Ecto neural progenitor cell (in vitro differentiated cells): ENCODE data around the gene SUN5.
"Not testable (repeated sequence)": the region's sequence is repeated elsewhere in the genome, so short reads cannot be mapped to it uniquely, and the experiment has no call there.

ENCODE experiments used
- DNase-seq: peaks from one replicate; pipeline ENCODE4 v3.0.0-alpha.2; 2018; ENCODE audit warnings: low spot score

Gene SUN5

DNA sequence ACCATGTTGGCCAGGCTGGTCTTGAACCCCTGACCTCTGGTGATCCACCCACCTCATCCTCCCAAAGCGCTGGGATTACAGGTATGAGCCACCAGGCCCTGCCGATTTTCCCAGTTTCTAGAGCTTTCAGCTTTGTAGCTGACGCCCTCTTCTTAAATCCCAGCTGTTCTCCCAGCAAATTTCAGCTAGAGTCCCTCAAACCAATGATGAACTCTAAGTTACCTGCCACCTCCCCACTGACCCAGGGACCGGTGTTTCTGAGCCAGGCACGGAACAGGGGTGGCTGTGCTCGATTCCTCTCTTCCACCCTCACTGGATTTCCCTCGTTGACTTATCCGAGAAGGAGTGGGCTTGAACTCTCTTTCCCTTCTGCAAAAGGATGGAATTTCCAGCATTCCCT lies 39.1 kb downstream of the SUN5 start:
- no peak for DNase-seq

DNA sequence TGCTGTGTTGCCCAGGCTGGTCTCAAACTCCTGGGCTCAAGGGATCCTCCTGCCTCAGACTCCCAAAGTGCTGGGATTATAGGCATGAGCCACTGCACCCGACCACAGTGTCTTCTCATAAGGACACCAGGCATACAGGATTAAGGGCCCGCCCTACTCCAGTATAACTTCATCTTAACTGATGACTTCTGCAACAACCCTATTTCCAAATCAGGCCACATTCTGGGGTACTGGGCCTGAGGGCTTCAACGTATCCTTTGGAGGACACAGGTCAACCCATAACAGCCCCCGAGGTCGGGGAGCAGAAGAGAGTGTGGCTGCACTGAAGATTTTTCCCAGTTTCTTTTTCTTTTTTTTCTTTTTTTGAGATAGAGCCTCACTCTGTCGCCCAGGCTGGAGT lies 39.7 kb downstream of the SUN5 start:
- no peak for DNase-seq

GRCh38 chr20:32963176-32963575 lies 41.1 kb downstream of the SUN5 start:
- DNase-seq, result no peak

GRCh38 chr20:32962646-32963045 lies 41.6 kb downstream of the SUN5 start:
- DNase-seq, result not testable (repeated sequence)

GRCh38 chr20:32962053-32962452 lies 42.2 kb downstream of the SUN5 start:
- peak; percentile 39 for DNase-seq

GRCh38 chr20:32960849-32961731 lies 43.1 kb downstream of the SUN5 start:
- peak; percentile 35 for DNase-seq

GRCh38 chr20:32960222-32960518 lies 44.1 kb downstream of the SUN5 start:
- no peak for DNase-seq

DNA sequence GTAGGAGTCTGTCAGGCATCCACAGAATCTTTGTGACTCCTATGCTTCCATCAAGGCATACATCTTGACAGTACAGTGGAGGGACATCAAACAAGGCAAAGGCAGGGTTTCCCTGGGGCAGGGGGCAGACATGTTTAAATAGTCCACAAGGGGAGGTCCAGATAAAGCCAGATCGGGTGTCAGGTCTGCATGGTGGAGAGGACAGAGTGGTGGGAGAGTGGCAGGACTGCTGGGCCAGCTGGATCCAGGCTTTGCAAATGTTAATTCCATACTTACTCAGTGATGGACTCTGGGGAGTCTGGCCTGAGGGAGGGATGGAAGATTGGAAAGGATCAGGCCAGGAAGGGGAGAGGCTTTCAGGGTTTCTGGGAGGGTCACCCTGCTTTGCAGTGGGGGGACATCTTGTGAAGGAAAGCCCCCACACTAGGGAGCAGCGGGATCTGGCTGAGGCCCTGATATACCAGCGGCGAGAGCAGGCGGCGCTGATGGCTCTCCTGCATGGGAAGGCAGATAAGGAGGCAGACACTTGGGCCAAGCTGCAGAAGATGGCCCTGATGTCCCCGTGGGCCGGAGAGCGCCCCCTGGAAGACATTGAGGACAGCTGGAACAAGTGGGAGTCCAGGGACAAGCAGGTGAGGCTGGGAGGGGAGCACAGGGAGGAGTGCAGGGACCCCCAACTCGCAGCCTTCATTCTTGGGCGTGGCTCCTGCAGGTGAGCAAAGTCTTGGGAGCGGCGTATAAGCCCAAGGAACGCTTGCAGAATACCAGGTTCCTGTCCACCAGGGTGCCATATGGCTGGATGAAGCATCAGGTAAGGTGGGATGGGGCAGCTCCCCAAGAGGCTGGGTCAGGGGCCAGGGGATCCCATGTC lies 44.6 kb downstream of the SUN5 start:
- no peak for DNase-seq

- DNase-seq, result no peak
These were observed 45.7 kb downstream of the SUN5 start for GRCh38 chr20:32958574-32958973.

DNA sequence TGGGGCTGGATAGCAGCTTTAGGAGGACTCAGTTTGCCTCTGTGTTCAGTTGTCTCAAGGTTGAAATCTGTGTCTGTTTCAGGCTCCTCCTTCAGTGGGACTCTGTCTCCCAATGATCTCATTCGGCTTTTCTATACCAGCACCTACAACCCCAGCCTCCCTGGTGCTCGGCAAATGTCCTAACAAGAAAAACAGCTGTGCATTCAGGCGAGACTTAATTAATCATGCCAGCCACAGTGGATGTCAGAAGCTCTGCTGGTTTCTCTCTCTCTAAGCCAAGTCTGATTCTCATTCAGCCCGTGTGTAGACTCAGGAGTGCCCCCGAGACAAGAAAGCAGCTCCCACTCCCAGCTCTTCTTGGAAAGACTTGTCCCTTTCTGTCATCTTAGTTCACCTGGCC lies 46.8 kb downstream of the SUN5 start:
- no peak for DNase-seq

- DNase-seq, result not testable (repeated sequence)
These were observed 53.7 kb downstream of the SUN5 start for GRCh38 chr20:32950539-32950938.

DNA sequence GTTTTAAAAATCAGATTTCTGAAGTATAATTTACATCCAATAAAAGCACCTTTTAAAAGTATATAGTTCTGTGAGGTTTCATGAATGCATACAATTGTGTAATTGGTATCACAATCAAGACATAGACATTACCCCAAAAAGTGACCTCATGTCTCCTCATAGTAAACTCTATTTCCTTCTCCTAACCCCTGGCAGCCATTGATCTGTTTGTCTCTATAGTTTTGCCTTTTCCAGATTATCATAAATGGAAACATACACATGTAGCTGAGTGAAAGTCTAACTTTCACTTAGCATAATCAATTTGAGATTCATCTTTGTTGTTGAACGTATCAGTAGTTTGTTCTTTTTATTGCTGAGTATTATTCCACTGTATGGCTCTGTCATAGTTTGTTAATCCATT lies 57.6 kb downstream of the SUN5 start:
- DNase-seq, result no peak

DNA sequence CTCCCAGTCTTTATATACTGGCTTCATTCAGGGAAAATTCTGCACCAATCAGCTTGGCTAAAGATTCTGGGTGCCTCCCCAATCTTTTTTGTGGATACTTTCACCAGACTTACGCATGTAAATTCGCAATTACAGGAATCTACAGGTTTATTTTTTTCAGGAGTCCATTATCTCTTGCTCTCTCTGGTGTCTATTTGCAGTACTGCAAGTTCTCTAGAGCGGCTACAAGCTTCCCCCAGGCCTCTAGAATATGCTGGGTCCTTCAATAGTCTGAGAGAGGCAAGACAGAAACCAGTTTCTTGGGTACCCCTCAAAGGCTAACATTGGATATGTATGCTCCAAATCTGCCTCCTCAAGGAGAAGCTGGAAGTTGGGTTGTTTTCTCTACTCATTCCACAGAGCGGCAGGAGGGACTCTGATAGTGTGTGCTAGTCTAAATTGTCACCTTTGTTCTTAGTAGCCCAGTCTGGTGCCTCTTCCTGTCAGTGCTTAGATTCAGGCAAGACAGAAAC lies 58.5 kb downstream of the SUN5 start:
- DNase-seq, result no peak

- no peak for DNase-seq
These were observed 60.7 kb downstream of the SUN5 start for GRCh38 chr20:32943490-32944052.

DNA sequence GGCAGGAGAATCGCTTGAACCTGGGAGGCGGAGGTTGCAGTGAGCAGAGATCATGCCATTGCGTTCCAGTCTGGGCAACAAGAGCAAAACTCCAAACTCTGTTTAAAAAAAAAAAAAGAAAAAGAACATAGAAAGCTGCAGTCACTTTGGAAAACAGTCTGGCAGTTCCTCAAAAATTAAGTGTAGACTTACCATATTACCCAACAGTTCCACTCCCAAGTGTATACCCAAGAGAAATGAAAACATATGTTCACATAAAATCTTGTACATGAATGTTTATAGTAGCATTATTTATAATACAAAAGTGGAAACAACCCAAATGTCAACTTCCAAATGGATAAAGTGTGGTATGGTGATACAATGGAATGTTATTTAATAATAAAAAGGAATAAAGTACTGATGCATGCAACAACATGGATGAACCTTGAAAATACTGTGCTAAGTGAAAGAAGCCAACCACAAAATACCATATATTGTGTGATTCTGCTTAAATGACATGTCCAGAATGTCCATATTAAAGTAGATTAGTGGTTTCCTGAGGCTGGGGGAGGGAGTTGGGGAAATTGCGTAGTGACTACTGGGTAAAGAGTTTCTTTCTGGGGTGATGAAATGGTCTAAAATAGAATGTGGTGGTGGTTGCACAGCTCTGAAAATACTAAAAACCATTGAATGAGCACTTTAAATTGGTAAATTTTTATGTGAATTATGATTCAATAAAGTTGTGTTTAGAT lies 62.9 kb downstream of the SUN5 start:
- DNase-seq, result no peak

GRCh38 chr20:32934580-32934979 lies 69.7 kb downstream of the SUN5 start:
- no peak for DNase-seq
